ENCODE data around the gene NTN3.
A peak's percentile ranks its signal among the peaks of the same experiment; 100 is the strongest.

Gene NTN3

GRCh38 chr16:2487517-2487842 is 16.4 kb downstream of the NTN3 start:
- Histone ChIP-seq H3K4me1 (ENCODE audit: control insufficient read depth, insufficient read depth, low read length) (peaks cover 7% of the 10 kb centered on the region), H3K4me3 (ENCODE audit: low read length) (no peak overlapping the region), H3K9ac (ENCODE audit: low read length) (peak overlapping the region; percentile 25)

GRCh38 chr16:2487903-2488531 is 16.9 kb downstream of the NTN3 start:
- Histone ChIP-seq H3K9ac (ENCODE audit: low read length) (no peak overlapping the region), H3K4me1 (ENCODE audit: control insufficient read depth, insufficient read depth, low read length) (peaks cover 7% of the 10 kb centered on the region), H3K27me3 (ENCODE audit: control insufficient read depth, insufficient read depth, low read length) (no peaks in the 10 kb centered on the region), H3K4me3 (ENCODE audit: low read length) (no peak overlapping the region), H3K36me3 (ENCODE audit: control insufficient read depth, insufficient read depth, low read length) (no peaks in the 10 kb centered on the region), H3K9me3 (ENCODE audit: control insufficient read depth, low read length) (no peaks in the 10 kb centered on the region)

More at GRCh38 chr16:2487517-2487842, 16.4 kb downstream of the NTN3 start:
- H3K9me3 ChIP-seq (ENCODE audit: control insufficient read depth, low read length): no peaks in the 10 kb centered on the region
- no peaks in the 10 kb centered on the region for H3K27me3 ChIP-seq (ENCODE audit: control insufficient read depth, insufficient read depth, low read length)
- H3K36me3 ChIP-seq (ENCODE audit: control insufficient read depth, insufficient read depth, low read length): no peaks in the 10 kb centered on the region

DNA sequence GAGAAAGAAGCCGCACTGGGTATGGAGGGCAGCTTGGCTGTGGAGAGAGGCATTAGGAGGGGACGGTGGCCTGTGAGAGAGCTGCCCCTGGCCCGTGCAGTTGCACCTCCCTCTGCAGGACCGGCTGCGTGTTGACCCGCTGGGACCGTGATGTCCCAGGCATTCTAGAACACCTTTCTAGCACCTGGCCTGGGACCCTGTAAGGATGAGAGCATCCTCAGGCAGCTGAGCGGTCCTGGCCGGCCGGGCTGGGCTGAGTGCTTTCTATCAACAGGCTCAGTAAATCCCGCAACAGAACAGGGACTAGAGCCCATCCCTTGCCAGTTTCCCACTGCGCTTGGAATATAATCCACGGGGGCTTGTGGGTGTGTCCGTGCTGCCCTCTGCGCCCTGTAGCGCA is 18.5 kb downstream of the NTN3 start:
- Histone ChIP-seq H3K4me3 (ENCODE audit: low read length) (no peak overlapping the region), H3K36me3 (ENCODE audit: control insufficient read depth, insufficient read depth, low read length) (no peaks in the 10 kb centered on the region)

GRCh38 chr16:2490190-2491105 is 19.4 kb downstream of the NTN3 start:
- Histone ChIP-seq H3K4me1 (ENCODE audit: control insufficient read depth, insufficient read depth, low read length) (peaks cover 7% of the 10 kb centered on the region), H3K27me3 (ENCODE audit: control insufficient read depth, insufficient read depth, low read length) (no peaks in the 10 kb centered on the region), H3K9me3 (ENCODE audit: control insufficient read depth, low read length) (no peaks in the 10 kb centered on the region), H3K9ac (ENCODE audit: low read length) (no peak overlapping the region), H3K36me3 (ENCODE audit: control insufficient read depth, insufficient read depth, low read length) (no peaks in the 10 kb centered on the region), H3K4me3 (ENCODE audit: low read length) (no peak overlapping the region)

More for the DNA sequence above, 18.5 kb downstream of the NTN3 start:
- H3K27me3 ChIP-seq (ENCODE audit: control insufficient read depth, insufficient read depth, low read length): no peaks in the 10 kb centered on the region
- no peak overlapping the region for H3K9ac ChIP-seq (ENCODE audit: low read length)
- H3K9me3 ChIP-seq (ENCODE audit: control insufficient read depth, low read length): no peaks in the 10 kb centered on the region
- peaks cover 7% of the 10 kb centered on the region for H3K4me1 ChIP-seq (ENCODE audit: control insufficient read depth, insufficient read depth, low read length)

DNA sequence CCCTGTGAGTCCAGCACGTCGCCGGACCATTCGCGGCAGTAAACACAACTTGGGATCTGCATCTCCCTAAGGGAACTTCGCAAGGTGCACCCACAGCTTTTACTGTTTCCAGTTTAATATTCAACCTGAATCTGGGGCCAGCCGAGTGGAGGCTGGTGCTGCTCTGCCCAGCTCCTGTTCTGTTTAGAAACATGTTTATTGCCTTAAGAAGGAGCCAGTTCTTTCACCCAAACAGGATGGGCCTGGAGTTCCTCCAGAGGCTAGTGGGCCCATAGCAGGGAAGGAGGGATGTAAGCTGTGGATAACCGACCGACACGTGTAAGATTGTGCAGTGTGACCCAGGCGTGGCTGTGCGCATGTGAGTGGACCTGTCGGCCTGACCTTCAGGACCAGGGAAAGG is 21.2 kb downstream of the NTN3 start:
- Histone ChIP-seq H3K4me1 (ENCODE audit: control insufficient read depth, insufficient read depth, low read length) (peaks cover 3% of the 10 kb centered on the region), H3K36me3 (ENCODE audit: control insufficient read depth, insufficient read depth, low read length) (no peaks in the 10 kb centered on the region), H3K9ac (ENCODE audit: low read length) (no peak overlapping the region), H3K27me3 (ENCODE audit: control insufficient read depth, insufficient read depth, low read length) (no peaks in the 10 kb centered on the region), H3K4me3 (ENCODE audit: low read length) (no peak overlapping the region), H3K9me3 (ENCODE audit: control insufficient read depth, low read length) (no peaks in the 10 kb centered on the region)

DNA sequence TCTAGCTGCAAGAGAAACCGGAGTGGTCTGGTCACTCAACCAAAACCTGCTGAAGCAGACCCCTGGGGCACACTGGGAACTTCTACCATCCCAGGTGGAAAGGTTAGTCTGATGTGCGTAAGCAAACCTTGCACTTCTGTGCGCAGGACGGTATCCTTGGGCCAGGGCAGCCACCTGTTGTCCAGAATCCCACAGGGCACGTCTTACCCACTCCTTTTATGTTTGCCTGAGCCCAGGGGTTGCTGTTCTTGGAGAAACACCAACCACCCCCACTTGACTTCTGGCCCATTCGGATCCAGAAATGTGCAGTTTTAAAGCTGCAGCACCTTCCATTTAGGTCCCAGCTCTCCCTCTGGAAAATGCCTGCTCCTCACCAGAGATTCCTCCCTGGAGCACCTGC is 22.5 kb downstream of the NTN3 start:
- Histone ChIP-seq H3K4me3 (ENCODE audit: low read length) (no peak overlapping the region), H3K9me3 (ENCODE audit: control insufficient read depth, low read length) (no peaks in the 10 kb centered on the region), H3K4me1 (ENCODE audit: control insufficient read depth, insufficient read depth, low read length) (peaks cover 12% of the 10 kb centered on the region), H3K27me3 (ENCODE audit: control insufficient read depth, insufficient read depth, low read length) (no peaks in the 10 kb centered on the region), H3K36me3 (ENCODE audit: control insufficient read depth, insufficient read depth, low read length) (no peaks in the 10 kb centered on the region), H3K9ac (ENCODE audit: low read length) (no peak overlapping the region)

DNA sequence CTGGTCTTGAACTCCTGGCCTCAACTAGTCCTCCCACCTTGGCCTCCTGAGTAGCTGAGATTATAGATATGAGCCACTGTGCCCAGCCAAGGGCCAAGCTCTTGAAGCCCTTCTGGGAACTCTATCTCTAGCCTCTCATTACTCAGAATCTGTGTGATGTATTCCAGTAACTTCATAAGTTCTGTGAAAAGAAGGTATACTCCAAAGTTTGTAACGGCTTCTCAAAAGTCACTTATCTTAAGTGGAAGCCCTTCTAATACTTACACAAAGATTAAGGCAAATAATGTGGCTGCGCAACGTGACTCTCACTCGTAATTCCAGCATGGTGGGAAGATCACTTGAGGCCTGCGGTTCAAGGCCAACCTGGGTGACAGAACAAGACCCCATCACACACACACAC is 23.5 kb downstream of the NTN3 start:
- Histone ChIP-seq H3K9me3 (ENCODE audit: control insufficient read depth, low read length) (no peaks in the 10 kb centered on the region), H3K4me3 (ENCODE audit: low read length) (no peak overlapping the region), H3K27me3 (ENCODE audit: control insufficient read depth, insufficient read depth, low read length) (no peaks in the 10 kb centered on the region), H3K9ac (ENCODE audit: low read length) (no peak overlapping the region), H3K36me3 (ENCODE audit: control insufficient read depth, insufficient read depth, low read length) (no peaks in the 10 kb centered on the region), H3K4me1 (ENCODE audit: control insufficient read depth, insufficient read depth, low read length) (peaks cover 12% of the 10 kb centered on the region)

- H3K9ac ChIP-seq (ENCODE audit: low read length): no peak overlapping the region
- no peak overlapping the region for H3K4me3 ChIP-seq (ENCODE audit: low read length)
- H3K4me1 ChIP-seq (ENCODE audit: control insufficient read depth, insufficient read depth, low read length): peaks cover 12% of the 10 kb centered on the region
- no peaks in the 10 kb centered on the region for H3K36me3 ChIP-seq (ENCODE audit: control insufficient read depth, insufficient read depth, low read length)
- H3K27me3 ChIP-seq (ENCODE audit: control insufficient read depth, insufficient read depth, low read length): no peaks in the 10 kb centered on the region
- no peaks in the 10 kb centered on the region for H3K9me3 ChIP-seq (ENCODE audit: control insufficient read depth, low read length)
These were observed 23.9 kb downstream of the NTN3 start for GRCh38 chr16:2495041-2495440.

- H3K4me3 ChIP-seq (ENCODE audit: low read length): no peak overlapping the region
- no peak overlapping the region for H3K9ac ChIP-seq (ENCODE audit: low read length)
- no peaks in the 10 kb centered on the region for H3K27me3 ChIP-seq (ENCODE audit: control insufficient read depth, insufficient read depth, low read length)
- peaks cover 16% of the 10 kb centered on the region for H3K4me1 ChIP-seq (ENCODE audit: control insufficient read depth, insufficient read depth, low read length)
- H3K9me3 ChIP-seq (ENCODE audit: control insufficient read depth, low read length): no peaks in the 10 kb centered on the region
- no peaks in the 10 kb centered on the region for H3K36me3 ChIP-seq (ENCODE audit: control insufficient read depth, insufficient read depth, low read length)
These were observed 25.4 kb downstream of the NTN3 start for GRCh38 chr16:2496223-2497115.

DNA sequence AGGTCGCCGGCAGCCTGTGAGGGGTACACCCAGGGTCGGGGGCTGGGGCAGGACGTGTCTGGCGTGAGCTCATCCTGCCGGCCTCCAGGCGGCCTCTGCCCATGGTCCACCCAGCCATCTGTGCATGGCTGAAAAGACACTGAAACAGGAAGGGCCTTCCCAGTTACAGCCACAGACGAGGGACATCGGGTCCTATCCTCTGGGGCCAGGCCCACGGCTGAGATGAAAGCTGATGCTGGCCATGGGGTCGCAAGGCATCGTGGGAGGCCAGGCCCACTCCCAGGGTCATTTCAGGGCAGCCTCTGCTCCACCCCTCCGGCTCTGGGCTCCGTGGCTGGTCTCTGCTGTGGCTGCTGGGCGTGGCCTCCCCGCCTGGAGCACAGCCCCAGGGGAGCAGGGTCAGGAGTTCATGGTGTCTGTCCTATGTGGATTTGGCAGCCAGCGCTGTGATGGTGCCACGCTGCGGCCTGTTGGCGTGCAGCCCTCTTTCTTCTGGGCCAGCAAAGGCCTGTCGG is 26.1 kb downstream of the NTN3 start:
- Histone ChIP-seq H3K4me3 (ENCODE audit: low read length) (no peak overlapping the region), H3K27me3 (ENCODE audit: control insufficient read depth, insufficient read depth, low read length) (no peaks in the 10 kb centered on the region), H3K36me3 (ENCODE audit: control insufficient read depth, insufficient read depth, low read length) (no peaks in the 10 kb centered on the region), H3K9me3 (ENCODE audit: control insufficient read depth, low read length) (no peaks in the 10 kb centered on the region), H3K4me1 (ENCODE audit: control insufficient read depth, insufficient read depth, low read length) (peaks cover 17% of the 10 kb centered on the region), H3K9ac (ENCODE audit: low read length) (no peak overlapping the region)

DNA sequence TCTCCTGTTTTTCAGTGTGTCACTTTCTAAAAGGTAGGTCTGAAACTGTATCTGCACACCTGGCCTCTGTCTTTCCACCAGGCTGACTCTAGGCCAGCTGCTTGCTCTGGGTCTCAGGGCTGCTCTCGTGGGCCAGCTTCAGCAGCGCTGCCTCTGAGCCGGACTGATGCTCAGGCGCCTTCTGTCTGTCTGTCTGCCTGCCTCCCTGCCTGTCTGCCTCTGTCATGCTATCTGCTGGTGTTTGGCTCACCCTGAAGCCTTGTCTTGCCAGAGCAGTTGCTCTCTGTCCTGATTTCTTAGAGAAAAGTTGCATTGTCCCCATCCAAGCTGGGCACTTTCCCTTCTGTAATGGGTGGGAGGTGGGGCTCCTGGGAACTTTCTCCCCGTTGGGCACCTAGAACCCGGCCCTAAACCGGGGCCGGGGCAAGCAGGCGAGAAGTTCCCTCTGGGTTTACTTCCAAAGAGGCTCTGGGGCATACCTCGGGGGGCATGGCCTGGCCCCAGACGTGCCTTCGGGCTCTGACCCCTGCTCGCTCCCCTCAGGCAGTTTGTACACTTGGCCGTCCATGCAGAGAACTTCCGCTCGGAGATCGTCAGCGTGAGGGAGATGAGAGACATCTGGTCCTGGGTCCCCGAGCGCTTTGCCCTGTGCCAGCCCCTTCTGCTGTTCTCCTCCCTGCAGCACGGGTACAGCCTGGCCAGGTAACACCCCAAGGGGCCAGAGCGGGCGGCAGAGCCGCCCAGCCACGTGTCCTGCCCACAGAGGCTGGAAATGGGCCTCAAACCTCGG is 26.8 kb downstream of the NTN3 start:
- Histone ChIP-seq H3K4me1 (ENCODE audit: control insufficient read depth, insufficient read depth, low read length) (peaks cover 19% of the 10 kb centered on the region), H3K9ac (ENCODE audit: low read length) (no peak overlapping the region), H3K4me3 (ENCODE audit: low read length) (no peak overlapping the region), H3K36me3 (ENCODE audit: control insufficient read depth, insufficient read depth, low read length) (no peaks in the 10 kb centered on the region), H3K9me3 (ENCODE audit: control insufficient read depth, low read length) (no peaks in the 10 kb centered on the region), H3K27me3 (ENCODE audit: control insufficient read depth, insufficient read depth, low read length) (no peaks in the 10 kb centered on the region)
